HFF-Myc (cell line): ENCODE data around the gene MGAT5.
A peak's percentile ranks its signal among the peaks of the same experiment; 100 is the strongest.

ENCODE experiments used
- DNase-seq: peaks from one replicate; pipeline ENCODE4 v3.0.0-alpha.2; 2011; ENCODE audit warnings: low read depth; ENCODE audit errors: extremely low read depth
- H3K4me3 ChIP-seq: replicated peaks from 2 replicates; pipeline ENCODE4 v1.5.1; 2011; ENCODE audit warnings: low read depth, mild to moderate bottlenecking, control low read depth, low read length
- TF ChIP-seq, protein P1 (sequence below): IDR thresholded peaks from 2 replicates; pipeline ENCODE4 v1.5.1; 2012; ENCODE audit warnings: mild to moderate bottlenecking, low read depth, low read length, control low read depth; ENCODE audit errors: missing control alignments

The MGAT5 gene

GRCh38 chr2:134463699-134464022 is 209.8 kb downstream of the MGAT5 start:
- TF ChIP-seq, protein P1, sequence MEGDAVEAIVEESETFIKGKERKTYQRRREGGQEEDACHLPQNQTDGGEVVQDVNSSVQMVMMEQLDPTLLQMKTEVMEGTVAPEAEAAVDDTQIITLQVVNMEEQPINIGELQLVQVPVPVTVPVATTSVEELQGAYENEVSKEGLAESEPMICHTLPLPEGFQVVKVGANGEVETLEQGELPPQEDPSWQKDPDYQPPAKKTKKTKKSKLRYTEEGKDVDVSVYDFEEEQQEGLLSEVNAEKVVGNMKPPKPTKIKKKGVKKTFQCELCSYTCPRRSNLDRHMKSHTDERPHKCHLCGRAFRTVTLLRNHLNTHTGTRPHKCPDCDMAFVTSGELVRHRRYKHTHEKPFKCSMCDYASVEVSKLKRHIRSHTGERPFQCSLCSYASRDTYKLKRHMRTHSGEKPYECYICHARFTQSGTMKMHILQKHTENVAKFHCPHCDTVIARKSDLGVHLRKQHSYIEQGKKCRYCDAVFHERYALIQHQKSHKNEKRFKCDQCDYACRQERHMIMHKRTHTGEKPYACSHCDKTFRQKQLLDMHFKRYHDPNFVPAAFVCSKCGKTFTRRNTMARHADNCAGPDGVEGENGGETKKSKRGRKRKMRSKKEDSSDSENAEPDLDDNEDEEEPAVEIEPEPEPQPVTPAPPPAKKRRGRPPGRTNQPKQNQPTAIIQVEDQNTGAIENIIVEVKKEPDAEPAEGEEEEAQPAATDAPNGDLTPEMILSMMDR = no peak
- no peak for DNase-seq

DNA sequence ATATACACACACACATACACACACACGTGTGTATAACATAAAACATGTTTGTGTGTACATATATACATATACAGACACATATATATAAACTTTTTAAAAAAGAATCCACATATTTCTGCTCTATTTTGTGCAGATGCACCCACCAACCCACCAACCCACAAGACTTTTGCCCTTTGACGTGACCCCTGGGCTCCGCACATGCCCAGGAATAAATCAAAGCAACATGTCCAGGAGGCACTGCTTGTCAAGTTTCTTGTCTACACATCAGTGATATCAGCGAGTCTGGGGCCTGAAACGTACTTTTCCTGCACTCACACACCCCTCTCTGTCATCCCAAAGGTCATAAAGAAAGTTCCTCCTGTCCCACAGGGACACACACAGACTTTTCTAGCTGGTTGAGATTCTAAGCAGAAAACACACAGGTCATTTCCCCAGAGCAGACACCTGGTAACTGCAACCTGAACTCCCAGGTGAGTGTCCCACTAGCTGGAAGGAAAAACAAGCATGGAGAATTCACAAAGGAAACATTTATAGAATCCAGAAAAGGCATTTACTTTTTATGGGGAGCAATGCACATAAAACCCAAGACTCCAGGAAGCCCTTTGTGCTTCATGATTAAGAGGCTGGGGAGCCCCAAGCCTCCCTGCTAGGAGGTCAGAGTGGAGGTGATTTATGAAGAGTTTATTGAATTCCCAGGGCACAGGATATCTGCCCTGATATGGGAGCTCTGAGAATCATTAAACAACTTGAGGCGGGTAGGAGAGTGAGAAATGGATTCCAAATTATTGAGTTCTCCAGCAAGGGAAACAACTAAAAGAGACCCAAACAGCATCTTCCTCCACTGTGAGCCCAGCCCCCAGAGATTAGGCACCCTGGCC is 211.6 kb downstream of the MGAT5 start:
- no peak for DNase-seq
- TF ChIP-seq, protein P1 = no peak
- H3K4me3 ChIP-seq = no peak overlapping the region

More at GRCh38 chr2:134463699-134464022, 209.8 kb downstream of the MGAT5 start:
- H3K4me3 ChIP-seq = no peak overlapping the region

DNA sequence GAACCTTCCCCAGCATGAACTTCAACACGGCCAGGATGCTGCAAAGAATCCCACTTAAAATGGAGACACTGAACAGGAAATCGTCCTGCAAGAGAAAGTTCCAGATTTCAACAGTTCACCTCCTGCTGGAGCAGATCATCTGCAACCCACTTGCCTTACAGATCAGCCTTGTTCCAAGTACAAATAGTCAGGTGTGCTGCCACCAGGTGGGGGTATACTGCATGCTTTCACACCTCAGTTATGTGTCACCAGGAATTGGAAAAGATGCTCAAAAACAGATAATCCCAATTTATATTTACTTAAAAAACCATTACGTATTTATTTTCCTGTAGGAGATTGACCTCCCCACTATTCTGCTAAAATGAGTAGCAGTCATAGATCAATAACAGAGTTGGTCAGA is 212.3 kb downstream of the MGAT5 start:
- no peak overlapping the region for H3K4me3 ChIP-seq
- DNase-seq = peak; percentile 7
- TF ChIP-seq, protein P1 = no peak

- TF ChIP-seq, protein P1 = no peak
- no peak overlapping the region for H3K4me3 ChIP-seq
- DNase-seq = no peak
These were observed 214.3 kb downstream of the MGAT5 start for GRCh38 chr2:134468164-134468563.

DNA sequence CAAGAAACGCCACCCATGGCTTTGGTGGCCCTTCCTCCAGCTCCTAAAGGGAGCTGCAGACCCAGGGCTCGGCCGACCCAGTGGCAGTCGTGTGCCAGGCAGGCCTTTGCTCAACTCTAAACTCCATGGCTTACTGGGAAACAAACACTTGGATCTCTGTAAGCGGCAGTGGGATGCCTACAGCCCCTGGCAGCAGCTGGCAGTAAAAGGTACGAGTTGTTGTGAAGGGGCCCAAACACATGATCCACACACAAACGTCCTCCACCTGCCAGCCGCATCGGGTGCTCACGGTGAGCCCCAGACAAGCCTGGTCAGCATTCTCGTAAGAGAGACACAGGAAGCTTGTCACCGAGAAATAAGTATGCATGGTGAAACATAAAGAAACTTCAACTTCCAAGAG is 214.9 kb downstream of the MGAT5 start:
- H3K4me3 ChIP-seq = no peak overlapping the region
- no peak for DNase-seq
- TF ChIP-seq, protein P1 = no peak

- H3K4me3 ChIP-seq = no peak overlapping the region
- DNase-seq = no peak
- TF ChIP-seq, protein P1 = no peak
These were observed 215.7 kb downstream of the MGAT5 start for GRCh38 chr2:134469516-134470115.
